COLO668 (cell line): ENCODE measurements around the gene C11orf65.
A peak's percentile ranks its signal among the peaks of the same experiment; 100 is the strongest.

Experiments used
- DNase-seq: peaks from one replicate; lab custom pipeline; 2025; ENCODE audit not compliant: unreplicated experiment; lab: John Stamatoyannopoulos, UW

The C11orf65 gene, protein sequence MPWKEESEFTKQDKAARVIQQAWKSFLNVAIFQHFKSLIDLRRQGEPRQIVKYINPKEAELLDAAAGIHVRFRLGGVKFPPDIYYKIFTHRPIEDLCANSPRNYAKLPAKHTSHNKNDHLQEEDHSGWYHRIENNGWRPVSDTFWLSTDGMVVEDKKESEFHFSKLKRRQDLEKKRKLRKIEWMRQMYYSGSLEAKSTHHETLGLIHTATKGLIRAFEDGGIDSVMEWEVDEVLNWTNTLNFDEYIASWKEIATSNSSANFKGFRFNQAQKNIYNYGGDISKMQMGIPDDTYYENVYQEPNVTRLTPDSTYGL

DNA sequence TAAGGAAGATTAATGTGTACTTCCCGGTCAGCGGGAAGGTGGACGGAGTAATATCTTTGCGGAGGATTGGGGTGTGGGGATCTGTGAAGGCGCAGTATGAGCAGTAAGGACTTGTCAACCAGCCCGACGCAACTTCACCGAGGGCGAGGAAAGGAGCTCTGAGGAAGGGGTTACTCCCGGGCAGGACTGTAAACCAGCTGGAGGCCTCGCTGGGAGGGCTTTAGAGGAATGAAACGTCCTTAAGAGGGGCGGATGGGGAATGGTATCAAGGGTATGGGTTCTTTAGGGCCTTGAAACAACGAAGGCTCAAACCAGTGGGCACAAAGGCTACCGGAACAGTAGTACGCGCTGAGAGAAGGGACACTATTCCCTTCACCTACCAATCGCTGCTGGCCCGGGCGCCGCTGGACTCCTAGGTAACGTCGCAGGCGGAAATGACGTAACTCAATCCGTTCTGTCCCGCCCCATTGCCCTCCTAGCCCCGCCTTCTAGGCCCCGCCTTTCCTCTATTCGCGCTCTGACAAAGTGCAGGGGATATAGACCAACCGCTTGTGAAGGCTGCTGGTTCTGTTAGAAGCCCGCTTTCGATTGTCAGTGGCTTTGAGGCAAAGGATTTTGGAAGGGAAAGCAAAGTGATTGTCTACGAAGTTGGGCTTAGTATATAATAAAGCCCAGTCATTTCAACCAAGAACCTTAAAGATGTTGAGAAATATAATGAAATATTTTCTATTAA is at the start of gene C11orf65:
TSS of gene C11orf65 (minus strand) at position 439 of the 733 bp plus-strand sequence. CDS start 5,970 bp downstream, outside the sequence.
- peak; percentile 97 for DNase-seq

DNA sequence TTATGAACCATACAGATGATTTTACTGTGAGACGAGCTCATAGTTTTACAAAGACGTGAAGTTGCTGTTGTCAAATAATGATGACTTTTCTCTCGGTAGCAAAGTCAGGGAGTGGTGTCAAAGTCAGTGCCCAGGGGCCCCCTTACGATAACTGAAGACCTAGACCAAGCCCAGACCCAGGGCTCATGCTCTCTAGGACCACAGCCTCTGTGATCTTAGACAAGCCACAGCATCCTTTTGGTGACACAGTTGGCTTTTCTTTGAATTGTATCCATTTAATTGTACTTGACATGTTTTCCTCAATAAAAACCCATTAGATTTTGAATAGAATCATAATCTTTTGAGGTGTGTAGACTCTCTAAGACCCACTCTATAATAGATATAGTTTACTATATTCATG is 48.8 kb upstream of the C11orf65 start:
- no peak for DNase-seq

DNA sequence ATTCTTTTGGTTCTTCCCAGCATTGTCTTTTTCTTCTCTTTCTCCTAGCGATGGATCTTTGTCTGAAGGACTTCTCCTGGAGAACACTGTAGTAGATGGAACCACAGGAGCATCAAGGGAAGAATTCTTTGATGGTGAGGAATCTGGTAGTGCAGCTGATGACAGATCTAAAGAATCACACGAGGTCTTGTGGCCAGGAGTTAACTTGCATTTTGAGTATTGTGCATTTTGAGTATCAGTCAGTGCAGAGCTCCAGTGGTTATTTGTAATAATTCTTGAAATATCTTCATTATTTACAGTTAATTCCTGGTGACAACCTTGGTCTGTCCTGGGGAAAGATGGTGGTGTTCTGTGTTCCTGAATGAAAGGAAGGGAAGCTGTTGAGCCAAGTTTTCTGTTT is 45.4 kb upstream of the C11orf65 start:
- DNase-seq: no peak

DNA sequence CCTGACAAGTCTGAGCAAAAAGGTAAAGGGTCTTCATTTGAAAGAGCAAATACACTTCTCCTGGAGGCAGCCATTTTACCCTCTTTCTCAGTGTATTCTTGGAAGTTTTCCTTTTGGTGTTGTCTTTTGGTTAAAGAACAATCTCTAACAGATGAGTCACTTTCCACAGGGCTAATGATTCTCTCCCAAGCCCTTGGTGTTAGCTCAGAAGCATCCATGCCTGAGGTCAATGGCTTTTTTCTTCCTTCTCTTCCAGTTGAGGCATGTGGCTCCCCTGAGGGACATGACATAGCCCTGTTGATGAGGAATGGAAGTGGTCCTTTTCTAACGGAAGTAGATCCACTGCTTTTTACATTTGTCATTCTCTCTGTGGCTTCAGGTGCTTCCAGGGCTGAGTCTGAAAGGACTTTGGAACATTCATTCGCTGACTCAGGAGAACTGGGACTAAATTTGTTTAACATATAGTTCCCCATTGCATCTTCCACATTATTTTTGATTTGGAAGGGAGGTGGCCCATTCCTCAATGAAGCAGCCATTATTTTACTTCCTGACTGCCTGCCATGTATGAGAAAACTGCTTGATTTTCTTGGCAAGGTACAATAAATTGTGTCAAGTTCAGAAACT is 44.6 kb upstream of the C11orf65 start:
- DNase-seq: no peak

DNA sequence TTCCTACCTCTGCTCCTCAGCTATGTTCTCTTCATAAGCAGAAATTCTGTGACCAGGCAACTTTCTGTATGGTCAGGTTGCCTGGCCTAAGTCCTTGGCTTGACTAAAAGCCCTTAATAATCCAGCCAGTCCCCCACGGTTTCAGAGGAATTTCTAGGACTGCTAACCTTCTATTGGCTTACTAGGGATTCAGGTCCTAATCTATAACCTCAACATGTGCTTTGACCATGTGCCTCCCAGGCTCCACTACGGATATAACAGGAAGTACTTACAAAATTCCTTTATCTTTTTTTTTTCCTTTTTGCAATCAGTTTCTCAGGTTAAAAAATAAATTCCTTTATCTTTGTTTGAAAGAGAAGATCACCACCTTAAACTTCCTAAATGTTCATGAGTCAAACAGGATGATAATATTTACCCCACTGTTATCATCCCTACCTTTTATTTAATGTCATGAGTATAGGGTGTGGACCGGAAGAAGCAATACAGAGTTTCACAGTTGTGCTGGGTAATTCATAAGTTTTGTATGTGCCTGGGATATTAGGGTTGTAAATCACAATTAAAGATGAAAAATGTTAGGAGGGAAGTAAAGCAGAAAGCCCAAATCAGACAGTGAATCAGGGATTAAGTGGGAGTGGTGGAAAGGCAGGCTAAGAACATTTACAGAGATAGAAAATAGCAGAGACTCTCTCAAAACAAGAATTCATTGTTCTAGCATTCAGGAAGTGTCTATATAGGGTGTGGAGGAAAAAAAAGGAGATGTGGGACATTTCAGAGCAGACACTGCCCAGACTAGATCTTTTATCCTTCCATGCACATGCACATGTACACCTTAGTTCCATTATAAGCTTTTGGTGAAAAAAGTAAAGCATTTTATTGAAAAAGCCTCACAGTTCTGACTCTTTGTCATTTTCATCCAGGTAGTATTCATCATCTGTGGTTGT is 41.6 kb upstream of the C11orf65 start:
- no peak for DNase-seq

DNA sequence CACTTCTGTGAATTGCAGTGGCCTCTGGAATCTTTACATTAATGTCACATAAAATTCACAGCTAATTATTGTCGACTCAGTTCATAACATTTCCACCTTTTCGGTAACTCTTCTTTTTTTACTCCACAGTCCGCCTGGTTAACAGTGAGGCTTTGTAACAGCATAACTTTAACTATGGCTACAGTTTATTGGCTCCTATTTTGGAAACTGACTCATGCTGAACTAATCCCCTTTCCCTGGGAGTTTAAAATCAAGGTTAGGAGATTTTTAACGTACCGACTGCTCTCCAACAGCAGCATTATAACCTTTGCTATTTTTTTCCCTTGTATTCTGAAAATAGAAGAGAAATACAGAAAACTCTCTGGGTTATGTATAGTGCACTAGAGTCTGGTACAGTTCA is 34.1 kb upstream of the C11orf65 start:
- DNase-seq: no peak

DNA sequence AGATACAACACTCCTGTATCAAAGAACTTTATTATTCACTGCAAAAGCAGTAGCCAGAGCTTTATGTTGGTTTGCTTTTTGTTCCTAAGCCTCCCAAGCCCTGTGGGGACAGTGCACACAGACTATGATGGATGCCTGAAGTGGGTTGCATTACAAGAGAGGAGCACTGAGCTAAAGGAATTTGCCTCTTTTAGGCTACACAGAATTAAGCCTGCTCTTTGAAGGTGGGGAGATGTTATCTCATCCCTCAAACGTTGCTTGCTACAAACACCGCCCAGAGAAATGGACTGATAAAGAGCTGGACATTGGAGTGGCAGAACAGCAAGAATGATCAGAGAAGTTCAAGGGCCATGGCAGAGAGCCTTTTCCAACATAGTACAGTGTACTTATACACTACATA is 33.4 kb upstream of the C11orf65 start:
- DNase-seq: no peak

DNA sequence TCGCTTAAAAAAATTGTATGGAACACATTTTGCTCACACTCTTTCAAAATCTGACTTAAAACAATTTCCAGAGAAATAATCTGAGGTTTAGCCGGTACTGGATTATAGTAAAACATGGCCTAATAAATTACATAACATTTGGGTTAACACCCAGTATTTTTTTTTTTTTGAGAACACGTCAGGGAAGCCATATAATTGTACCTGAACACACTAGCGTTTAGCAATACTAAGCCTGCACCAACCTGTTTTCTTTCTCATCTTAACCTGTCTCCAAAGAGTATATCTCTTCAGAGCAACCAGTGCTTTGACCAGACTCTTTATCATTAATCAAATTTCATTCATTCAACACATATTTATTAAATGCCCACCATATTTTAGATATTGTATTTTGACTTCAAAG is 32.8 kb upstream of the C11orf65 start:
- no peak for DNase-seq

DNA sequence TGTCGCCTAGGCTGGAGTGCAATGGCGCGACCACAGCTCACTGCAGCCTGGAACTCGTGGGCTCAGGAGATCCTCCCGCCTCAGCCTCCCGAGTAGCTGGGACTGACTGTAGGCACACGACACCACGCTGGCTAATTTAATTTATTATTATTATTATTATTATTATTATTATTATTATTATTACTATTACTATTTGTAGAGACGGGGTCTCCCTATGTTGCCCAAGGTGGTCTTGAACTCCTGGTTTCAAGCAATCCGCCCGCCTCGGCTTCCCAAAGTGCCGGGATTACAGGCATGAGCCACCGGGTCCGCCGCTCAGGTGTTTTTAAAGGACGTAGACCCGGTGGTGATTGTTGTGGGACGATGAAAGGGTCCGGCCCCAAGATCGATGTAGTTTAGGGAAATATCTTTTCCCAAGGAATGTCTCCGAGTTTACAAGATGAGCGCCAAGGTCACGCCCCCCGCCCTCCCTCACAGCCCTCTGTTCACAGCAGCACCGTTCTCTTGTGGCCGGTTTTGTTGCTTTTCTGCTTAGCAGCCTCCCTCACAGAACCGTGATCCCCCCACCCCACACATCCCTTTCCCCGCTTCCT is 31.6 kb upstream of the C11orf65 start:
- DNase-seq: no peak

DNA sequence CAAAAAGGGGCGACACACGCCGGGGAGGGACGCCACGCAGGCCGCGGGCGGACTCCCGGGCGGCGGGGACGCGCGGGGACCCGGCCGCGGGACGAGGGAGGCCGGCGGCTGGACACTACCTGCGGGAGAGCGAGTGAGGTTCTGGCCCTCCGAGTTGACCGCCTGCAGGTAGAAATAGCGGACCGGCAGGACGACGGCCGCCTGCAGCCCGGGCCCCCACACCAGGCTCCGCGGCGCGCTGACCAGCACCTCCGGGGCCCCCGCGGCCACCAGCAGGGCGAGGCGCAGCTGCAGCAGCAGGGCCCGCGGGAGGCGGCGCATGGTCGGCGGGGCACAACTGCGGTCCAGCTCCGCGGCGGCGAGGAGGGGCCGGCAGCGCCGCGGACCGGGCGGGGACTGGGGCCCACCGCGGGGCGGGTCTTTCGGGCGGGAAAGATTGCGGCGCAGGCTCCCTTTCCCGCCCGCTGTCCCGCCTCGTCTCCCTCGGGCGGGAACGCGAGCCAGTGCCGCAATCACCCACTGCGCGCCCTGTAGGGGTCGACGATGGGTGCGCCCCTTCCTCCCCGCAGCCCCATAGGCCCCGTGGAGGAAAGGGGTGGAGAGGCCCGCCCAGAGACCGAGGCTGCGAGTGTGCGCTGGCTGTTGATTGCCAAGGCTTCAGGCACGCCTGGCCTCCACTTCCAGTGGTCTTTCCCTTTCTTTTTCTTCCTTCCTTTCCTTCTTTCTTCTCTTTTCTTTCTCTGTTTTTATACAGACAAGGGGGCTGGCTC is 30.9 kb upstream of the C11orf65 start, which contains the start of gene POGLUT3:
TSS of gene POGLUT3 (minus strand) at position 339 of the 770 bp plus-strand sequence. CDS start at position 321, 18 bp downstream.
- peak; percentile 67 for DNase-seq

DNA sequence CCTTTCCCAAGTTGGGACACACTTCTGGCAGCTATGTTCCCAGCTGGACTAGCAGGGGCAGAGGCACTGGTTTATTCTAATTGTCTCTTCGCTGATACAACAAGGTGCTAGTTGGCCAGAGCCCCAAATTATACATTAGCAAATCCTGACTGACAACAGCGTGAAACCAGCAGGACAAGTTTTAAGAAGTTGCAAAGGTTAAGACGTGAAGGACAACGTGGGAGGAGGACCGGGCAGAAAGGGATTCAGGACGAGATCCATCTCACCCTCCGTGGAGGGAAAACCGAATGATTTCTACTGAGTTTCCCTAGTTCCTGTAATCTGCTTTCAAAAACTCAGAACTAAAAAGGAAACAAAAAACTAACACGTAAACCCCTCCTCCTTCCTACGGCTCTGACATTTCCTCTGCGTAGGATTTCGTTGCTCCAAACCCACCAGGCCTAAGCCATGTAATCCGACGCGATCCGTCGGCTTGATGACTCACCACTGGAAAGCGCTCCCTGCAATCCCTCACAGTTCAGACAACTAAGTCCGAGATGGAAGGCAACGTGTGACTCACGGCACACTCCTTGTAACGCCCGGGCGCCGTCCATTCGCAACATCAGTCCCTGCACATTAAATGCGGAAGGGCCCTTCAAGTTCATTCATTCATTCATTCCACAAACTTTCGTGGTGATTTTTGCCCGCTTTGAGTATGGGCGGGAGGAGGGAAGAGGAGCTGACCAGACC is 30.2 kb upstream of the C11orf65 start:
- DNase-seq: peak; percentile 81

DNA sequence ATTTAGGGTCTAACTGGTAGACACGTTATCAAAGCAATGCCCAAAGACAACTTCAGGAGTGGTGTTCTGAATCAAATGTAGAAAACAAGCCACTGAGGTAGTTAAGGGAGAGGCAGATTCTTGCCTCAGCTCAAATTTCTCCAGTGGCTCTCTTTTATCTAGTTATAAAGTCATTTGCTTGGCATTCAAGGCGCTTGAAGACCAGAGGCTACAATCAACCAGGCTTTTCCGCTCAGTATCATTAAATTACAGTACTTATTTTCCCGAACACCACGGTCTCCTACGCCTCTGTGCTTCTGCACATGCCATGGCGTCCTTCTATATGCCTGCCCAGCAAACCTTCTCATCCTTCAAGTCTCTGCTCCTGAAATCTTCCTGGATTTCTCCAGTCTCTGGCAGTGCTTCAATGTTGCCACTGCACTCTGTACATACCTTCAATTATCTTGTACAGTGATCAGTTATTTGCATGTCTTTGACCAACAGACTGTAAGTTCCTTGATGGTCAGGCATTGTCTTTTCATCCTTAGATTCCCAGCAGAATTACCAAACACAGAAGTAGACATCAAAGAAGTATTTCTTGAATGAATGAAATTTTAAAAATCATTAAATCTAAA is 29.4 kb upstream of the C11orf65 start:
- no peak for DNase-seq

DNA sequence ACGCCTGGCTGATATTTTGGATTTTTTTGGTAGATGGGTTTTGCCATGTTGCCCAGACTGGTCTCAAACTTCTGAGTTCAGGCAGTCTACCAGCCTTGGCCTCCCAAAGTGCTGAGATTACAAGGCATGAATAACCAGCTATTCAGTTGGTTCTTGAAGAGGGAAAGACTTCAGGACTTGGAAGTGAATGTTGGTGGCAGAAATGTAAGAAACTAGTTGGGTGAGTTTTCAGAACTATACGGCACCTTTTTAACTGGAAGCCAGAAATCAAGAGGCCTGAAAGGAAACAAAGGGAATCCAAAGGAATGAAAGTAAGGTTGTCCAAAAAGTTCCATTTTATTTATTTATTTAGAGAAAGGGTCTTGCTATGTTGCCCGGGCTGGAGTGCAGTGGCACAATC is 28.0 kb upstream of the C11orf65 start:
- DNase-seq: no peak

DNA sequence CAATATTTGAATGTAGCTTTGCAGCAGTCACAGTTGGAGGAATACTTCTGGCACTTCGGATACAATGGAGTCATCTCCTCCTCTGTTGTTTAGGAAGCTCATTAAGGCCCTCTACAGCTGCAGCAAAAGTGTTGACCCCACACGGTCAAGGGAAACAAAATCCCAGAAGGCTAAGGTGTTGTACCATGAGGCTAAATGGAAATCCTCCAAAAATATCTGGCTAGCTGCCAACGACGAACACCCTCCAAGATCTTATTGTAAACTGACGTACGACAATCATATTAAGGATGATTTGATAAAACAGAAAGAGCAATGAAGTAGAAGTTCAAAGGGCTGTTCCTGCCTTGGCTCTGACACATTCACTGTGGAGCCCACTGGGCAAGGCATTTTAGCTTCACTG is 26.9 kb upstream of the C11orf65 start:
- no peak for DNase-seq

DNA sequence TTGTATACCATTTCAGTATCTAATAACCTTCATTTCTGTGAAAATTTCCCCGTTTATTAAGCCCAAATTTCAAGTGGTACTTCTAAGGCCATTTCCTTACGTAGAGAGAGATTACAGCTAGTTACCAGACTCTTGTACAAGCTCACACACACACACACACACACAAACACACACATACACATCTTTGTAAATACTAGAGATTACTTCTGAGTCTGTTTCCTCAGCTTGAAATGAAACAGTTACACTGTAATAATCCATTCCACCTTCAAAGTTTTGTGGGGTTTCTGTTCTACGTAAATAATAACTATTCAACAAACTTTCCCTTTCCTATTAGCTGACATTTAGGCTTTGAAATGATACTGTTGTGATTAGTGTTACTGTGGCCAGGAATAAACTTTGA is 24.6 kb upstream of the C11orf65 start:
- no peak for DNase-seq

DNA sequence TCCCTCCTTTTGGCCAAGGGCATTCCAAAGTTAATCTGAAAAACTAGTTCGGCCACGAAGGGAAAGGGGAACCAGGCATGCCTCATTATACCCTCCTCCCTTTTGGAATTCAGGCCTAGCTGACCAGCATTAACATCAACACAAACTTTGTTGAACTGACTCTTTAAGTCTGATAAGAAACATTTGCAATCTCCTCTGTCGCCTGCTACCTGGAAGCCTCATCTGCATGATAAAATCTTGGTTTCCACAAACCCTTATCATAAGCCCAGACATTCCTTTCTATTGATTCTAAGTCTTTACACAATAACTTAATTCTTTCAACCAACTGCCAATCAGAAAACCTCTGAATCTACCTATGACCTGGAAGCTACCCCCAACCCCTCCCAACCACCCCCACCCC is 19.5 kb upstream of the C11orf65 start:
- DNase-seq: no peak

DNA sequence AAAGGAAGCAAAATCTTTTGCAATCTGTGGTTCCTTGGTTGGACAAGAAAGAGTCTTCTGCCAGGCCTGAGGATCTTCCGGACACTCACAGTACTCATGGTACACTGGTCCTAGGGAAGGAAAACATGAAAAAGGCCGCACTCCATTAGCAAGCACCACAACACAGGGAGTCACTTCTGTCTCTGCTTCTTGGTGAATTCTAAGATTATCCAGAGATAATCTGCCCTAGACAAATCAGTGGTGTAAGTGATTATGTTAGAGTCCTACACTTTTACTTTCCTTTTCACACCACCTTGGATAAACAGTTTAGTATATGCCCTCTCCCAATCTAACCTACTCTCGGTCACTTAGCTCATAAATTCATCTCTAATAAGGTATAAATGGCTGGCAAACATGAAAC is 19.0 kb upstream of the C11orf65 start:
- DNase-seq: no peak

DNA sequence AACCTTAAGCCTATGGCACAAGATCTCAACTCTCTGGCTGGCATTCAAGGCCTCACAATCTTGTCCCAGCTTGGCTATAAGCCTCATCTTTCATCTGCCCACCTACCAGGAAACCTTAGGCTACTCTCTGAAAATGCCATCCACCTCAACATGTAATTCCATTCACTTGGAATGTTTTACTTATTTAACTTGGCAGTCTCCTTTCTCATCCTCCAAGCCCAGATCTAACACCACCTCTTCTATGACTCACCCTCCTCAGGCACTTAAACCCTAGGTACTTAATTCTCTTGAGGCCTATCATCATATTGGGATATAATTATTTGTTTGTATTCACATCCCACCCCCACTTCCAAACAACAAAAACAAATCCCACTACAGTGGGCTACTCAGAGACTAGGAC is 15.8 kb upstream of the C11orf65 start:
- no peak for DNase-seq
